HL-60 (cell line): ENCODE results near the gene CDH20.

Experiments
- DNase-seq, 2 experiments: peaks; one replicate each; pipeline ENCODE4 v3.0.0-alpha.2; 2010 to 2020; ENCODE audit warnings: low read depth in 1 of 2, low spot score in 1 of 2
- H3K27ac ChIP-seq: fragments of 250-450 bp; sonication (Bioruptor Pico); replicated peaks from 2 replicates; pipeline ENCODE4 v1.5.1; 2020; ENCODE audit warnings: mild to moderate bottlenecking, moderate library complexity
- H3K27me3 ChIP-seq: fragments of 250-450 bp; sonication (Bioruptor Pico); 2 replicates; pipeline ENCODE4 v1.5.1; 2021; ENCODE audit warnings: mild to moderate bottlenecking, moderate library complexity; ENCODE audit not compliant: insufficient read depth, poor library complexity, severe bottlenecking
- H3K4me3 ChIP-seq: replicated peaks from 2 replicates; pipeline ENCODE4 v1.5.1; 2011; ENCODE audit warnings: mild to moderate bottlenecking, control low read depth, low read length; ENCODE audit not compliant: insufficient read depth
- CTCF ChIP-seq: IDR thresholded peaks from one replicate; pipeline ENCODE4 v1.5.1; 2011; ENCODE audit warnings: low read length, control low read depth, inconsistent platforms; ENCODE audit not compliant: insufficient read depth
- GABPA ChIP-seq: IDR thresholded peaks from 2 replicates; pipeline ENCODE4 v1.6.1; 2012; ENCODE audit warnings: low read depth
- POLR2AphosphoS5 ChIP-seq: IDR thresholded peaks from 2 replicates; pipeline ENCODE4 v1.6.1; 2012; ENCODE audit warnings: low read depth
- REST ChIP-seq: IDR thresholded peaks from 2 replicates; pipeline ENCODE4 v1.6.1; 2012; ENCODE audit warnings: low read depth; ENCODE audit not compliant: insufficient replicate concordance
- SPI1 ChIP-seq: IDR thresholded peaks from 2 replicates; pipeline ENCODE4 v1.6.1; 2012; ENCODE audit warnings: low read depth, mild to moderate bottlenecking, borderline replicate concordance

CDH20 gene

GRCh38 chr18:61352611-61353010 lies 19.4 kb downstream of the CDH20 start:
- no peak overlapping the region for H3K27ac ChIP-seq
- TF ChIP-seq GABPA (no peak), REST (no peak), CTCF (no peak), POLR2AphosphoS5 (no peak), SPI1 (no peak)
- no peak for DNase-seq

GRCh38 chr18:61360404-61361383 lies 27.5 kb downstream of the CDH20 start:
- peak; percentile 44; the same call in 1 of the 2 replicates for TF ChIP-seq SPI1
- TF ChIP-seq POLR2AphosphoS5: no peak
- TF ChIP-seq CTCF: no peak
- TF ChIP-seq GABPA: no peak
- no peak for TF ChIP-seq REST
- no peak for DNase-seq
- Histone ChIP-seq H3K27me3 (no peaks in the 10 kb centered on the region), H3K27ac (no peak overlapping the region), H3K4me3 (no peak overlapping the region)

More at GRCh38 chr18:61352611-61353010, 19.4 kb downstream of the CDH20 start:
- Histone ChIP-seq H3K27me3 (no peaks in the 10 kb centered on the region), H3K4me3 (no peak overlapping the region)

- Histone ChIP-seq H3K27ac (no peak overlapping the region), H3K27me3 (no peaks in the 10 kb centered on the region), H3K4me3 (no peak overlapping the region)
- no peak for DNase-seq
- TF ChIP-seq SPI1 (no peak), GABPA (no peak), CTCF (no peak), POLR2AphosphoS5 (no peak), REST (no peak)
Measured at GRCh38 chr18:61362511-61362910, 29.3 kb downstream of the CDH20 start.
